GM18502 (cell line): ENCODE data around the gene TLX2.
"Not testable (repeated sequence)": the region's sequence is repeated elsewhere in the genome, so short reads cannot be mapped to it uniquely, and the experiment has no call there.

Experiments
- ATAC-seq: cut with Tn5 transposase; IDR thresholded peaks from one replicate; pipeline ENCODE4 v1.9.1; 2021; ENCODE audit warnings: mild to moderate bottlenecking; ENCODE audit not compliant: unreplicated experiment, poor library complexity

Gene TLX2

GRCh38 chr2:74552914-74553811 lies 38.9 kb downstream of the TLX2 start:
- ATAC-seq: peak; percentile 23

DNA sequence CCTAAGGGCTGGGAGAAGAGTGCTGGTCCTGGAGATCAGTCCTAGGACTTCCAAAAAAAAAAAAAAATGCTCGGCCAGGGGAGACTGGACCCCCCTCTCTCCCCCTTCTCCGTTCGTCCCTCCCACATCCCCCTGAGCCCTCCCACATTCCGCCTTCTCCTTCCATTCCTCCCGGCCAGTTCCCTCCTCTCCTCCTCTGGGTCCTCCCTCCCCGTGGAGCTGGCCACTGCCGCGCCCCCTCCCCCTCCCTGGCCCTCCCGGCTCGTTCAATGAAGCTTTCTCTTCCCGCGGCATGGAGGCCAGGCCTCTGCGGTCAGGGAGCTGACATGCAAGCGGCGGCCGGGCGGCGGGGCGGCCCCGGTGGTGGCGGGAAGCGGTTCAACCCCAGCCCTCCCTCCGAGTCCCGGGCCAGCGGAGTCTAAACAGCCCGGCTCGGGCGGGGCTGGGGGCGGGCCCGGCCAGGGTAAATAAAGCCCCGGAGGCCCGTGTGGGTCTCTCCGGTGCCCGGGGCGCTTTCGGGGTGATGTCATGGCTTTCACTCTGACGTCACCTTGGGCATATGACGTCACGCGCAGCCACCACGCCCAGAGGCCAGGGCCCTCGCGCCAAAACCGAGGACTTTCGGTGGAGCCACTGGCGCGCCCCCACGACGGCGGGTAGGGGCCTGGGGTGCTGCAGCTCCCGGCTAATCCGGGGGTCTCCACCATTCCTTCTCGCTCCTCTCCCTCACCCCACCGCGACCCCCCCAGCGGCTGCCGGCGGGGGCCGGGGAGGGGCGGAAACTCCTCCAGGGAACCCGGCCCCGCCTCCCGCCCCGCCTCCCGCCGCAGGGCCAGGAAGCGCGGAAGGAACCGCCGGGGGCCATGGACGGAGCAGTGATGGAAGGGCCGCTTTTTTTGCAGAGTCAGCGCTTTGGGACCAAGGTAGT lies 39.9 kb downstream of the TLX2 start, which contains the start of the genes DOK1 and LOXL3:
Gene DOK1, plus strand, starts transcription at position 829 of the 928 bp plus-strand sequence. Its CDS starts 35 bp downstream, at position 864.
Gene LOXL3, minus strand, starts transcription at position 51 of the 928 bp plus-strand sequence. CDS start 1,308 bp downstream, outside the sequence.
- peak; percentile 55 for ATAC-seq

DNA sequence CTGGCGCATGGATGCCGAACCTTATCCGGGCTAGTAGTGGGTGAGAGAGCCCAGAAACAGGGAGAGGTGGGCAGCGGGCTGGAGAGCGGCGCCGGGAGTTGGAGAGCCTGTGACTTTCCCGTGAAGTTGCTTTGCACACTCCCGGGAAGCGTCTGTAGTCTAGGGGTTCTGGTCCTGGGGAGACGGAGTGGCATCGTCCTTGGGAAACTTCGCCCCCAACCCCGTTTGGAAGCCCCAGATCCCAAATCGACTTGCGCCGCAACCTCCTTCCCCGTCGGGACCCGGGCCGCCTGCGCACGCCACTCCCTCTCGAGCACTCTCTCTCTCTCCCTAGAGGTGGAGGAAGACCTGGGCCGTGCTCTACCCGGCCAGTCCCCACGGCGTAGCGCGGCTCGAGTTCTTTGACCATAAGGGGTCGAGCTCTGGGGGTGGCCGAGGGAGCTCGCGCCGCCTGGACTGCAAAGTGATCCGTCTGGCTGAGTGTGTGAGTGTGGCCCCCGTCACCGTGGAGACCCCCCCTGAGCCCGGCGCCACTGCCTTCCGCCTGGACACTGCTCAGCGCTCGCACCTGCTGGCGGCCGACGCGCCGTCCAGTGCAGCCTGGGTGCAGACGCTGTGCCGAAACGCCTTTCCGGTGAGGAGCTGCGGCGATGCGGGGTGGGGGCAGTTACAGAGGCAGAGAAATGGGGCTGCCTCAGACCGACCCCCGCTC lies 40.7 kb downstream of the TLX2 start:
- ATAC-seq: peak; percentile 45

DNA sequence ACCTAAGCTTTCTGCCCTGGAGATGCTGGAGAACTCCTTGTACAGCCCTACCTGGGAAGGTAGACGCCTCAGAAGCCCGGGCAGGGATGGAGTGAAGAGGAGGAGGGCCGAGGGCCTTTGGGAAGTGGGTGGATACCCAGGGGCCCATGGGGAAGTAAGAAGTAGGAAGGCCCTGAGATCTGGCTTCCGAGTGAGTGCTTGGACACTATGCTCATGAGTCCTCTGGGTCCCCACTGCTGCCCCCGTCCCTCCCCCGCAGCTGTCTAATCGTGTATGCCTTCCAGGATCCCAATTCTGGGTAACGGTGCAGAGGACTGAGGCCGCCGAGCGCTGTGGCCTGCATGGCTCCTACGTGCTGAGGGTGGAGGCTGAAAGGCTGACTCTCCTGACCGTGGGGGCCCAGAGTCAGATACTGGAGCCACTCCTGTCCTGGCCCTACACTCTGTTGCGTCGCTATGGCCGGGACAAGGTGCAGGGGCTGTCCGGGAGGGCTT lies 41.4 kb downstream of the TLX2 start:
- no peak for ATAC-seq

- ATAC-seq: no peak
These were observed 41.9 kb downstream of the TLX2 start for GRCh38 chr2:74556159-74556558.

- ATAC-seq: no peak
These were observed 42.7 kb downstream of the TLX2 start for GRCh38 chr2:74556831-74557370.

DNA sequence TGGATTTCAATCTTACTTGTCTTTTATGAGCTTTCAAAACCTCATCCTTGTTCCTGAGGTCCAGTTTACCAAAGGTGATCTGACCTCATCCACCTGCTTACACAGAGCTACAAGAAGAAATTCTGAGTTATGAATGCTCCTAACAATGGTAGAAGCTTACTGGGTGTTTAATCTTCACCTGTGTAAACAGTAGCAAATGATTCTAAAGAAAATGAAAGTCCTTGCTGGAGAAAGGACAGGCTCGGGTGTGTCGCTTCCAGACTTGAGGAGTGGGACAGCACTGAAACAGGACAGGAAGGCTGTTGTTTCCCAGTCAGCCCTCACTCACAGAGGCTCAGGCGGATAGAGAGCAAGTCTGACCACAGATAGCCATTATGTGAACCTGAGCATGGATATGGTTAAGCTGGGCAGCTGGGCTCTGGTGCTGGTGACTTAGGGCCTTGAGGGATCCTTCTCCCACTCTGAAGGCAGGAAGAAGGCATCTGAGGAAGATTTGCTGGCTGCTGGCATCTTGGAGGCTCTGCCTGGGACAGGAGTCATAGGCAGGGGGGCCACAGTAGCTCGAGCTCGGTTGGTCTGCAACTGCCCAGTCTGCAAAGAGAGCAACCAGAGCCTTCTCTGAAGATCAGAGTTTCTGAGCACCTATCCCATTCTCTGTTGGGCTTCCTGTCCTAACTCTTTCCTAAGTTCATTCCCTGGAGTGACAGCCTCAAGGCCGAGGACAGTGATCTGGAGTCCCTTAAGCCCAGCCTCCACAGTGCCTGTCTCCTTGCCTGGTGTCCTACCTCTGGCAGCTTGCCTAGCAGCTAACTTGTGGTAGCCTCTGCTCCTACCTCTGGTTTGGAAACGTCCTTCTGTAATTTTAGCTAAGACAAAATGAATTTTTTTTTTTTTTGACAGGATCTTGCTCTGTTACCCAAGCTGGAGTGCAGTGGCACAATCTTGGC lies 44.3 kb downstream of the TLX2 start:
- no peak for ATAC-seq

- no peak for ATAC-seq
These were observed 45.7 kb downstream of the TLX2 start for GRCh38 chr2:74559912-74560311.

GRCh38 chr2:74560591-74560990 lies 46.3 kb downstream of the TLX2 start:
- ATAC-seq: no peak

GRCh38 chr2:74561022-74561421 lies 46.8 kb downstream of the TLX2 start:
- ATAC-seq: not testable (repeated sequence)

- no peak for ATAC-seq
These were observed 48.0 kb downstream of the TLX2 start for GRCh38 chr2:74562126-74562775.

DNA sequence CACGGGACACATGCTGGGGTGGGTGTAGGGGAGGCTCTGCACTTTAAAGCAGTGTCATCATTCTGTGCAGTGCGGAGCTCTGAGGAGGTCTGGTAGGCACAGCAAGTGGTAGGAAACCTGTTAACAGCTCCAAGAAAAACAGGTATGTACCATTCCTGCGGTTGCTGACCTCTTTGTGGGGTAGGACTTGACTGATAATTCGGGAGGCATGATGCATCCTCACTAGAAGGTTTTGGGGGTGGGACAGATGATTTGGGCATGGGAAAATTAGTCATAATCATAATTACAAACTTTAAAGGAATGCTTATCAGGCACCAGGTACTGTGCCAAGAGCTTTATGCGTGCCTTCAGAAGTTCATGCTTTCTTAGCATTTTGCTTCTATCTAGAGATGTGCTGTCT lies 50.0 kb downstream of the TLX2 start:
- ATAC-seq: no peak

DNA sequence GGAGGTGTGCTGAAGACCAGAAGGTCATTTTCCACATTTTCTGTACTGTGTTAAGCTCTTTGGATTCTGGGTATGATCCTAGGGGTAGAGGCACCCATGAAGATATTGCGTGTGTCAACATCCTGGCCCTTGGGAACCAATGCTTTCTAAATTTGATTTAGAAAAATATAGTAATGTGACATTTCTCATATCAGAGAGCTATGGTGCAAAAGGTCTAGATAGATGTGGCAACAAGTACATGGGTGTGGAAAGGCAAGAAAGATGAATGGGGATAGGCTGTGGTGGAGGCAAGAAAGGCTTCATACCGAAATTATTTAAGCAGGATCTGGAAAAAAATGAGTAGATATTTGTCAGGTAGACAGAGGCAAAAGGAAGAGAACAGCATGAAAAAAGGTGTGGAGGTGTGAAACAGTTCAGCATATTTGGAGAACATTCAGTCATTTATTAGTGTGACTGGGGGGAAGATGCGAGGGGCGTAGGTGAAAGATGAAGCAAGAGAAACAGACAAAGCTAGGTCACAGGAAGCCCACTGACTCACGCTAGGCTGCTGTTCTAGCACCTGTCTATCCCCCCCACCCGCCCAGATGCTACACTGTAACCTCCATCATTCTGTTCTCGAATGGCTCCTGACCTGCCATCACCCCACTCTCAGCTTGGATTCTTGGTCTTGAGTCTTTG lies 52.0 kb downstream of the TLX2 start:
- ATAC-seq: peak; percentile 13

DNA sequence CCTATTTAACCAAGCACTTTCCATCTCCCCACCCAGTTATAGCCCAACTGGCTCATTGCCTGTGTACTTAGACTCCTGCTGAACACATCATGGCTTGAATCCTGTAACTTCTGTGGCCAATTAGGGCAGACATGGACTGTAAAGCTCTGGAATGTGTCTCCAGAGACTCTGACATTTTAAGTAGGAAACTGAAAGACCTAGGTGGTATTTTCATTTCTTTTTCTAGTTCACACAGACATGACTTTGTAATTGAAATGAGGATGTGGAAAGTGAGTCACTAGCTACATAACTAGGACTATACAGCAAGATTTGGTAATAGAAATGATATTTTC lies 52.5 kb downstream of the TLX2 start:
- peak; percentile 32 for ATAC-seq
